HG03558 (cell line): ENCODE results near the gene ALX1.

Experiments
- ATAC-seq: cut with Tn5 transposase; IDR thresholded peaks from one replicate; pipeline ENCODE4 v1.9.1; 2021; ENCODE audit warnings: moderate number of reproducible peaks; ENCODE audit not compliant: unreplicated experiment; ENCODE audit errors: extremely low read depth

ALX1 gene

DNA sequence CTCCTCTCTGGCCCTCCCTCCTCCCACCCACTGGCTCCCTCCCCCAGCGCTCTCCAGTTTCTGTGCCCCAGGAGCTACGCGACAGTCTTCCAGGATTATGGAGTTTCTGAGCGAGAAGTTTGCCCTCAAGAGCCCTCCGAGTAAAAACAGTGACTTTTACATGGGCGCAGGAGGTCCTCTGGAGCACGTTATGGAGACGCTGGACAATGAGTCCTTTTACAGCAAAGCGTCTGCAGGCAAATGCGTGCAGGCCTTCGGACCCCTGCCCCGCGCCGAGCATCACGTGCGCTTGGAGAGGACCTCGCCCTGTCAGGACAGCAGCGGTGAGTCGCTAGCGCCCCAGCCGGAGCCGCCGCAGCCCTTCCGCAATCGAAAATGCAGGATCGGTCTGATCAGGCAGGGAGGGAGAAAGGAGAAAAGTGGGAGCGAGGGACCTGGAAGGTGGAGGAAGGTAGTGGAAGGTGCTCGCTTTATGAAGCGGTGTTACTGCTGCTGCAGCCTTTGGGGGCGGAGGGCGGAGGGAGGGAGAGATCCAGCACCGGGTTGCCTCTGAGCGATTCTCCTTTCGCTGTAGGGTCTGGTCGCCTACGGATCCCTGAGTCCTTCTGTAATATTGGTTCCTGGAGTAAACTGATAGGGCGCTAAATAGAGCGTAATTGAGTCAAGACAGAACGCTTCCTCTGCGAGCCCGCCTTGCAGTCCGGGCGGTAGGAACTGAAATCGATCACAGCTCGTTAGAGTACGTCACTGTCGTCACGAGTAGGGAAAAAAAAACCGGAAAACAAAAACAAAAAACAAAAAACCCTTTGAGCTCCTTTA, at the start of gene ALX1:
Gene ALX1 (plus strand): TSS at position 56 of the 819 bp plus-strand sequence. CDS start 42 bp downstream, at position 98.
- ATAC-seq = no peak

DNA sequence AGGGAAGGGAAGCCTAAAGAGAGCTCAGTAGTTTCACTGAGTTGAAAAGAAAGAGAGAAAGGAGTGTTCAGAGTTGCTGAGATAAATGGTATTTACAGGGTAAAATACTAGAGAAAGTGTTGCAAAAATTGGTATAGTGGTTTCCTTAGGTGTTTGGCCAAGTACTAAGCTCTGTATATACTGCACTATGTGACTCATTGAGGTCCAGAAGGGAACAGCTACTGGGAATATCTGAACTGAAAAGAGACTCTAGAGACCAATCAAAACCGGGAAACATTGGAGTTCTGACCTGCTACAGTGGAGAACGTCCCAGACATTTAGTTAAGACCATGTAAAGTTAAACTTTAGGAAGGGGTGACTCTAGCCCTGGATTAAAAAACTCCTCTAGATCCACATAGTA, 42.7 kb upstream of the ALX1 start:
- ATAC-seq = no peak

DNA sequence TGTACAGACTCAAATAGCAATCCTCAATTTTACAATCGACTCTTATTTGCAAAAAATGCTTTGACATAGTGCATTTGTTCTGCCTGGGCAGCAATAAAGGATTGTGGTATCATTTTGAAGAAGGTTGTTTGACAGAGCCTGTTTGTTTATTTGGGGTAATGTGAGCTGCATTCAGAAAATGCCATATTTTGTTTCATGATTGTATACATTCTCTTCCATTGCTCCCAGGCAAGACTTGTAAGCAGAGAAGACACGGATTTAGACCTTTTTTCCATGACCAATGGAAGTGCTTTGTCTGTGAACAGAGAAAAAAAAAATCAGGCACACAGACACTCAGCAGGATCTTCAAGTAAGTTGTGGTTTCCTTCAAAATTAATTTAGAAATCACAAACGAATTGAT, 35.5 kb upstream of the ALX1 start:
- ATAC-seq = no peak

DNA sequence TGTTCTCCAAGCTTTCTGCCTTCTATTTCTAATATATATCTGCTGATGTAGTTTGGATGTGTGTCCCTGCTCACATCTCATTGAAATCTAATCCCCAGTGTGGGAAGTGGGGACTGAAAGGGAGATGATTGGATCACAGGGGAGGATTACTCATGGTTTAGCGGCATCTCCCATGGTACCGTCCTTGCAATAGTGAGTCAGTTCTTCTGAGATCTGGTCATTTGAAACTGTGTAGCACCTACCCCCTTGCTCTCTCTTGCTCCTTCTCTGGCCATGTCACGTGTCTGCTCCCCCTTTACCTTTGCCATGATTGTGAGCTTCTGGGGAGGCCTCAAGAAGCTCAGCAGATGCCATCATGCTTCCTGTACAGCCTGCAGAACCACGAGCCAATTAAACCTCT, 26.2 kb upstream of the ALX1 start:
- ATAC-seq = no peak

DNA sequence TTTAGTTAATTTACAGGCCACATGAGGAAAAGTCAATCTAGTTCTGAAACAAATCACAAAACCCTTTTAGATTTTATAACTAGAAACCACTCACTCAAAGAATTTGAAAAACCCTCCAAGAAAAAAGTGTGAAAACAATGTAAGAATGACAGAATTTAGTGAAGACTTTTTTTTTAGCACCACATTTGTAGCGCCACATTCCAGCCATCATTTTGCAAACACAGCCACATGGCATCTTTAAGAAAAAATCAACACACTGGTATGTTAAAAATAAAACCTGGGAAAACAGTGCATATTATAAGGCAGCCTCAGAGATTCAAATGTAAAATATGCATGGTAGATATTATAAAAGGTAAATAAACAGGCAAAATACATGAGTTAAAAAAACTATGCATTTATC, 22.3 kb upstream of the ALX1 start:
- ATAC-seq = no peak

- ATAC-seq = no peak
These were observed 19.6 kb upstream of the ALX1 start for GRCh38 chr12:85260447-85260846.

DNA sequence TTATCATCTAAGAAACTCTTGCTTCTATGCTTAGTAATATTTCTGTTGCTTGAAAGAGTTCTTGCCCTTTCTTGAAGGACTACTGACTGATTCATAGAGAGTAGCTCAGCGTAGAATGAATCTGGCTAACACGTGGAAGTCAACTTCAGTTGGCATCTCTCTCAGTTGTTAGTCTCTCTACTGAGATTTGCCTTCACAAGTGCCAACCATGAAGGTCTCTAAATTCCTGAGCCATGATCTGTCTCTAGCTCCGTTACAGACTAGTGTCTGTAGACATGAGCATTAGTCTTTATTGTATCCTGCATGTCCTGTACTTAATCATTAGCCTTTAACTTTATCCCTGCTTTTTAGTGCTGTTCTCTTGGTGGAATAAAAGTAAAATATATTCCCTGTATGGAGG, 19.1 kb upstream of the ALX1 start:
- no peak for ATAC-seq

DNA sequence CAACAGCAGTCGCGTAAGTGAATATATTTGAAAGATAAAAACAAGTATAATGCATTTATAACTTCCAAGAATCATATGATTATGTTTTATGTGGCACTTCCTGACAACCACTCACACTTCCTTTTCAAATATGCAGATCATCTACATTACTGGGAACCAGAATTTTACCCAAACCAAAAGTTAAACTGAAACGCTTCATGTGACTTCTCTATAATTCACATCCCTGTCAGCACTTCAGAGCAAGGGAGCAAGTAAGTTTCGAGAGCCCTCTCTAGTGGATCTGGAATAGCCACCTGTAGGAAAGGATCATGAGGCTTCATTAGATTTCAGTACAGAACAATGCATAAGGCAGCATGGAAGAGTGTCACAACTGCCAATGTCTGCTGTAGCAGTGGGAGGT, 13.7 kb upstream of the ALX1 start:
- no peak for ATAC-seq

- no peak for ATAC-seq
These were observed 6.4 kb upstream of the ALX1 start for GRCh38 chr12:85273381-85274314.

- ATAC-seq = no peak
These were observed 5.7 kb upstream of the ALX1 start for GRCh38 chr12:85274315-85274651.

- no peak for ATAC-seq
These were observed 4.6 kb upstream of the ALX1 start for GRCh38 chr12:85275374-85275773.

DNA sequence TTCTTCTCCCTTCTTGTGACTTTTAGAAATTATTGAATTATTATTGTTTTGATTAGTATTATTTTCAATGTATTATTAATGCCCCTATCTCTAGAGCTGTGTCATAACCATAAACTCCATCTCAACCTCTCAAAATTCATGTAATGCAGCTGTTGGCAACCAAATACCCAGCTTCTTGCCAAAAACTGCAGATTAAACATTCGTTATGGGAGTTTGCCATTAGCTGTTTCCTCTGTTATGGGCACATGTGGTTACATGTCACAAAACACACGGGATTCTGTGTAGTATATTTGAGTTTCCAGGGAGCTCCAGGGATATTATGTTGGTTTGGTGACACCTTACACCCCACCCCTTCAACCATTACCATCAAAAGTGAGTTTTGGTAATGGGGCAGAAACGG, 2.8 kb upstream of the ALX1 start:
- ATAC-seq = no peak

DNA sequence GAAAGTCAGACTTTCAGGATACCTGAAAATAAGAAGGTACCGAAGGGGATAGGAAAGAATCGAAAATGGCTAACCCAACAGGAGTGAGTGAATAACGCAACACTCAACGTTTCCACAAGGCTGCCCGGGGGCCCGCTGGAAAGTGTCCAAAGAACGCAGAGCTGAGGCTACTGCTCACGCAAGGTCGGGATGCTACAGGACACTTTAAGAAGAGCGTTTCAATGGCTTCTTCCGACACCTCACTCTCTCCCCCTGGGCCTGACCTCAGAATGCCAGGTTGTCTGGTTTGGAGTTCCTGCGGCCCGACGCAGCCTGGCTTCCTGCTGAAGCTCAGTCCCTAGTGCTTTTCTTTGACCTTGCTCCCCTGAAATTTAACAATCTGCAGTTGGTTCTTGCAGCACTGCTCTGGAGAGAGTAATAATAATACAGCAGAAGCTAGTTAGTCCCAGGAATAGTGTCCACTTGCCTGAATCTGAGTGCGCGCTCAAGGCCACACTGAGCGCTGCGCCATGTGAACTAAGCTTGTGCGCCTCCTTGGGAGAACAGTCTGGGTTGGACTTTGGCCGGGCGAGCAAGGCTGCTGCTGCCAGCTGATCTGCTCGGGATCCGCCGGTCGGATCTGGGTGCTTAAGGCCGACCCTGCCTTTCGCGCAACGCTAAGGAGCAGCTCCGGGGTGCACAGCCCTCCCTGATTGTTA, 2.0 kb upstream of the ALX1 start:
- no peak for ATAC-seq

GRCh38 chr12:85278598-85279448, 1.2 kb upstream of the ALX1 start:
- no peak for ATAC-seq

DNA sequence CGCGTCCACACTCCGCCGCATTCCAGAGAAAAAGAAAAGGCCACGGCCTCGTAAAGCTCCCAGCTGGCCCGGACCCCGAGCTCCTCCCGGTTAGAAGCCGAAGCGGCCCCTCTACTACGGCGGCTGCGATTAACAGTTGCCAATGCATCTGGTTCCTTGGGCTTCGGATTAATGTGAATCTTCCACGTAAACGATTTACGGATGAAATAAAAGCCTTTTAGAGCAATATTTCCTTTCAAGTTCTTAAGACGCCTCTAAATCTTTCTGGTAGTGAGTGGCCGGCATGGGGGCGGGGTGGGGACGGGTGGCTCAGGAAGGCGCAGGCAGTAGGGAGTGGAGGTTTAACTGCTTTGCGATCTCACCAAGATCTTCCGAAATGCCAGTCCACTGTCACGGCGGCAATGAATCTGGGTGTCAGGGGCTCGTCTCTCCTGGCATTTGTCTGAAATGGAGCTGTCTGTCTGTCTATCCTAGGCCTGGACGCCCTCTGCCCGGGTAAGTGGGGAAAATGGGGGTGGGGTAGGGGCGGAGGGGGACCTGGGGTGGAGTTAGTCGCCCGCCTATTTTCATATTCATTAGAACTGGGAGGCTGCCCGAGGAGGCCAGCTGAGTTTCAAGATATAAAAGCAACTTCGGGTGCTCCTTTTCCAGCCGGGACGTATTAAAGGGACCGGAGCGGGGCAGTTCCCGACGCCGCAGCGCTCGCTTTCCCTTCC, 413 bp upstream of the ALX1 start:
- ATAC-seq = no peak

- no peak for ATAC-seq
These were observed 1.1 kb downstream of the ALX1 start for GRCh38 chr12:85280984-85281630.

- no peak for ATAC-seq
These were observed 1.8 kb downstream of the ALX1 start for GRCh38 chr12:85281636-85282312.

- ATAC-seq = no peak
These were observed 3.5 kb downstream of the ALX1 start for GRCh38 chr12:85283560-85283959.
